ENCODE measurements around the gene CLDN25.

CLDN25 gene

GRCh38 chr11:113817626-113818025 lies 38.0 kb downstream of the CLDN25 start:
- no peak for DNase-seq (ENCODE audit: low read depth in 1 of 2, low spot score in 1 of 2)
- Histone ChIP-seq H3K27ac (replicated peaks) (no peak overlapping the region), H3K27me3 (ENCODE audit: insufficient read depth, poor library complexity, severe bottlenecking) (no peaks in the 10 kb centered on the region), H3K4me3 (replicated peaks; ENCODE audit: insufficient read depth, low read length) (no peak overlapping the region)
- no peak for TF ChIP-seq POLR2AphosphoS5 (IDR thresholded peaks at IDR 0.05; ENCODE audit: low read depth)
- TF ChIP-seq, protein P1, sequence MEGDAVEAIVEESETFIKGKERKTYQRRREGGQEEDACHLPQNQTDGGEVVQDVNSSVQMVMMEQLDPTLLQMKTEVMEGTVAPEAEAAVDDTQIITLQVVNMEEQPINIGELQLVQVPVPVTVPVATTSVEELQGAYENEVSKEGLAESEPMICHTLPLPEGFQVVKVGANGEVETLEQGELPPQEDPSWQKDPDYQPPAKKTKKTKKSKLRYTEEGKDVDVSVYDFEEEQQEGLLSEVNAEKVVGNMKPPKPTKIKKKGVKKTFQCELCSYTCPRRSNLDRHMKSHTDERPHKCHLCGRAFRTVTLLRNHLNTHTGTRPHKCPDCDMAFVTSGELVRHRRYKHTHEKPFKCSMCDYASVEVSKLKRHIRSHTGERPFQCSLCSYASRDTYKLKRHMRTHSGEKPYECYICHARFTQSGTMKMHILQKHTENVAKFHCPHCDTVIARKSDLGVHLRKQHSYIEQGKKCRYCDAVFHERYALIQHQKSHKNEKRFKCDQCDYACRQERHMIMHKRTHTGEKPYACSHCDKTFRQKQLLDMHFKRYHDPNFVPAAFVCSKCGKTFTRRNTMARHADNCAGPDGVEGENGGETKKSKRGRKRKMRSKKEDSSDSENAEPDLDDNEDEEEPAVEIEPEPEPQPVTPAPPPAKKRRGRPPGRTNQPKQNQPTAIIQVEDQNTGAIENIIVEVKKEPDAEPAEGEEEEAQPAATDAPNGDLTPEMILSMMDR (IDR thresholded peaks at IDR 0.05; ENCODE audit: insufficient read depth, low read length) = no peak
- TF ChIP-seq GABPA (IDR thresholded peaks at IDR 0.05; ENCODE audit: low read depth) = no peak
- TF ChIP-seq SPI1 (IDR thresholded peaks at IDR 0.05; ENCODE audit: borderline replicate concordance, low read depth) = no peak
- TF ChIP-seq REST (IDR thresholded peaks at IDR 0.05; ENCODE audit: insufficient replicate concordance, low read depth) = no peak

- no peak overlapping the region for H3K27ac ChIP-seq (replicated peaks)
- no peaks in the 10 kb centered on the region for H3K27me3 ChIP-seq (ENCODE audit: insufficient read depth, poor library complexity, severe bottlenecking)
- no peak overlapping the region for H3K4me3 ChIP-seq (replicated peaks; ENCODE audit: insufficient read depth, low read length)
- no peak for DNase-seq (ENCODE audit: low read depth in 1 of 2, low spot score in 1 of 2)
- TF ChIP-seq REST (IDR thresholded peaks at IDR 0.05; ENCODE audit: insufficient replicate concordance, low read depth) (no peak), GABPA (IDR thresholded peaks at IDR 0.05; ENCODE audit: low read depth) (no peak), POLR2AphosphoS5 (IDR thresholded peaks at IDR 0.05; ENCODE audit: low read depth) (no peak), SPI1 (IDR thresholded peaks at IDR 0.05; ENCODE audit: borderline replicate concordance, low read depth) (no peak)
- TF ChIP-seq, protein P1 (IDR thresholded peaks at IDR 0.05; ENCODE audit: insufficient read depth, low read length) = no peak
Observed at GRCh38 chr11:113818426-113818825, 38.8 kb downstream of the CLDN25 start.

DNA sequence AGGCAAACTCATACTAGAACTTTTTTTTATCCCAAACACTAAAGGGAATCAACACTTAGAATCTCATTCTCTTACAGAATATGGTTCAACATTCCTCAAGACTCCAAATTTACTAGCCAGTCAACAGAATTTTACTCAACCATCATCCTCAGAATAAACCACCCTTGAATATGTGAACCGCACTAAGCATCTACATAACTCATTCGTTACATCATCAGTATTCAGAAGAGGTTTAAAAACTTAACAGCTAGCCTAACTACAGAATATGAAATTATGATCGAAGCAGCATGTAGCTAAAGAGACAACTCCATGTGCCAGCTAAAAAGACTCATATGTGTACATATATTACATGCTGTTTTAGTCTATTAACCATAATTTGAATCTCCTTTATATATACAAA lies 47.9 kb downstream of the CLDN25 start:
- Histone ChIP-seq H3K27ac (replicated peaks) (no peak overlapping the region), H3K27me3 (ENCODE audit: insufficient read depth, poor library complexity, severe bottlenecking) (no peaks in the 10 kb centered on the region), H3K4me3 (replicated peaks; ENCODE audit: insufficient read depth, low read length) (no peak overlapping the region)
- TF ChIP-seq GABPA (IDR thresholded peaks at IDR 0.05; ENCODE audit: low read depth) (no peak), SPI1 (IDR thresholded peaks at IDR 0.05; ENCODE audit: borderline replicate concordance, low read depth) (no peak), POLR2AphosphoS5 (IDR thresholded peaks at IDR 0.05; ENCODE audit: low read depth) (no peak), REST (IDR thresholded peaks at IDR 0.05; ENCODE audit: insufficient replicate concordance, low read depth) (no peak)
- TF ChIP-seq, protein P1 (IDR thresholded peaks at IDR 0.05; ENCODE audit: insufficient read depth, low read length) = no peak
- no peak for DNase-seq (ENCODE audit: low read depth in 1 of 2, low spot score in 1 of 2)

All from HL-60 (cell line).